Measurements from ENCODE around the gene LDHD.
A peak's percentile ranks its signal among the peaks of the same experiment; 100 is the strongest.

LDHD gene

DNA sequence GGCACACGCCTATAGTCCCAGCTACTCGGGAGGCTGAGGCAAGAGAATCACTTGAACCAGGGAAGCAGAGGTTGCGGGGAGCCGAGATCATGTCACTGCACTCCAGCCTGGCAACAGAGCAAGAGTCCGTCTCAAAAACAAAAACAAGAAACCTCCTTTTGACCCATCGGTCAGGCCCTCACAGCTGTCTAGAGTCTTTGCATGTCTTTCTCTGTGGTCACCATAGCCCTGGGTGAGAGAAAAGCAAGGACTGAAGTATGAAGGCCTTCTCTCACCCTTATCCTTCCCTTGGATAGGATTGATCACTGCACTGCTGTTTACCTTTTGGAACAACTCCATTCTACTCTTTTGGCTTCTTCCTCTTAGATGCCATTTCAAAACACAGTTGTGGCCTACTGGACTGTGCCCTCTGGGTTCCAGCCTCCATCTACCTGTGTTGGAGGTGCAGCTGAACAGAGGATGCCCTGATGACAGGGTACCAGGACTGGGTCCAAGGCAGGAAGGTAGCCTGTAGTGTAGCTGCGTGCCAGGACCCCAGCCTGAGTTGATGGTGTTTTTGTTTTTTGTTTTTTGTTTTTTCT lies 37.1 kb downstream of the LDHD start:
- no peak for DNase-seq

DNA sequence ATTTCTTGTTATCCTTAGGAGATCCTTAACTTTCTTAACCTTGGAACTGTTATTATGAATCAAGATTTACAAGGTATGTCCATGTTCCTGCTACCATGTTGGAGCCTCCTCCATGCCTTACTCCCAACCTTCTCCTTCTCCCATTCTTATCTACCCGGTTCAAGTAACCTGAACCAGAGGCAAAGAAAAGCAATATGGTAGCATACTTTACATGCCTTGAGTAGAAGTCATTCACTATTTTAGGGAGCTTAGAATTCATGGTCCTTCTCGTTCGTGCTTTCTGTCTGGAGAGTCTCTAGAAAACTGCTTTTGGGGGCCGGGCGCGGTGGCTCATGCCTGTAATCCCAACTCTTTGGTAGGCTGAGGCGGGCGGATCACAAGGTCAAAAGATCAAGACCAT lies 37.7 kb downstream of the LDHD start:
- DNase-seq = no peak

DNA sequence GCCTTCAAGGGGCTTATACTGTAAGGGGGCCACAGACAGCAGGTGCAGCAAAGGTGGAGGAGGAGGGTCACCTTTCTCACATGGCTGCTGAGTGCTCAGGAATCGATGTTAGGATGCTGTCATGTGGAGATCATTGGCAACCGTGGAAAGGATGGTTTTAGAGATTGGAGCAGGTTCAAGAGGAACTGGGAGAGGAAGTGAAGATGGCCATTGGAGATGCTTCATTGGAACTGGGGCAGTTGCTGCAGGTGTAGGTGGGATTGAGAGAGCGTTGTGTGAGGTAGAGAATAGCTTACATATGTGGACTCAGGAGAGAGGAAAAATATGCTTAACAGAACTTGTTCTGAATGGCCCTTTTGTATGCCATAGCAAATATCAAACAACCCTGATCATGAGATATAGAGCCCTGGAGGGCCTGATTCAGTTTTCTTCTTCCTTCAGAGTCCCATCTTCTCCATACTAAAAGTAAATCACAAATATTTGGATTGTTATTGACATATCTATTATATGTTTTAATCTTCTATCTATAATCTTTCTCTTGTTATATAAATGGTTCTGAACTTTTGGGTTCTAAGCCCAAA lies 40.8 kb downstream of the LDHD start:
- no peak for DNase-seq

DNA sequence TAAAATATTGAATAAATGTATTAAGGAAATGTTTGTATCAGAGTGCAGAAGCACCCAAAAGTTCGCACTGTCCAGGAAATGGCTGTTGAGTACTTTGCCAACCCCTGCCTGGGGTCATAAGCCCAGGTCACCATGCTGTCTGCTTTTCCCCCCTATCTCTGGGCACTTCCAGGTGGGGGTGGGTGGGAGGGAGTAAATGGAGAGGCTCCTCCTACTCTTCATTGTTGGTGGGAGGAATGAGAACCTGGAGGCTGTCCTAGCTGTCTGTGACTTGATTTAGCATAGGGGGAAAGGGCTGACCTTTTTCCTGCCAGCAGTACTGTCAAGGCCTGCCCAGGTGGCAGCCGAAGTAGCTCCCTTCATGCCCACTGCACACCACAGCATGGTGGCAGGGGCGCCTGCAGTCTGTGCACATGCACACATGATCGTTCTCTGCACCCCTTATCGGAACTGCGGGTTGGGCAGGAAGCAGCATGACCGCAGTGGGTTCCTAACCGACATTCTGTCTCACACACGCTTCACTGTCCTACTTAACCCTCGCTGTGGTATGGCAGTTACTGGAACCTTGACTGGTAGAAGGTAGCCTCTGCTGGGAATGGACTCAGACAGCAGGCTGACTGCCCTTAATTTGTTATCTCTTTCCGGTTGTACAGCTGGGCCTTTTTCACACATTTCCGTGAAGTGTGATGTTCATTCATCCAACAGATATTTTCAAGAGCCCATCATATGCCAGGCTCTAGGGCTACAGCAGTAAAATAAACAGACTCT lies 41.5 kb downstream of the LDHD start:
- DNase-seq = peak; percentile 99

DNA sequence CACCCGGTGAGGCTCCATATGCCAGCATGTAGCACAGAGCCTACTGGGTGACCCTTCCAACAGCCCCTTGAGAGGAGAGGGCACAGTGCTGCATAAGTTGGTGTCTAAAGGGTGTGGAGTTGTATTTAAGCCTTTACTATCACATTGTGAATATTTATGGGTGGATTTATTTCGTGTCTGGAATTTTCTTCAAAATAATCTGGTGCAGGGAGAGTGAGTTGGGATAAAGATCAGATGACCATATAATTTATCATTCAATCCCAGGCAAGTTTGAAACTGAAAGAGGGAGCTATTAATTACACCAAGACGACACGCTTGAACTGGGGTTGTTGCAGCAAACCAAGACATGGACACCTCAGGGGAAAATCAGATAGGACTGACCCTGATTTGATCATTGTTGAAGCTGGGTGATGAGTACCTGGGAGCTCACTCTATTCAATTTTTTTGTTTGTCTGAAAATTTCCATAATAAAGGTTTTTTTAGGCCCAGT lies 42.2 kb downstream of the LDHD start:
- no peak for DNase-seq

DNA sequence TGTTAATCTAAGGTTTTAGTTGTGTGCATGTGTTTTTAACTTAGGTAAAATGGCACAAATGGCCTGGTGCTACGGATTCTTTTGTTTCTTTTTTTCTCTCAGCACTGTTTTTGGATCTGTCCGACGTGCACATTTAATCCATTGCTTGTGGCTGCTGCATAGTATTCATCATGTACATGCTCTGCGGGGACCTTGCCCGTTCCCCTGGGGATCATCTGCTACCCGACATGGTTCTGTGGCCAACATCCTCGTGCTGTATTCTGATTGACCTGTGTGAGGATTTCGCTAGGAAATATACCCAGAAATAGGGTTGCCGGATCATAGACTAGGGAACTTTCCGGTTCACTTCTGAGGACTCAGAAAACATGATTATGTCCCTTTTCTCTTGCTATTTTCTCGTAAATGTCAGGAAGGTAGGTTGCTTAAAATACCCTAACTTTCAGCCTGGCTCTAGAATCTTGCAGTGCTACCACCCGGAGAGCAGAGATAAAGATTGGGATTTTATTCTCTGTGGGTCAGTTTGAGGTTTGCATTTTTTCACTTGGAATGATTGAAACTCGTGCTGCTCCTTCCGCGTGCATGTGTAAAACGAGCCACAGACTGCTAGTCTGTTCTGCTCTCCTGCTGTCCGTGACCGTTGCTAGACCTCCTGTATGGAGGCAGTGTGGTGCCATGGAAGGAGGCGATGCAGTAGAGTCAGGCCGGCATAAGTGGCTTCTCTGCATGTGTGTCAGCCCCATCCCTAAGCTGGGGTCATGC lies 42.9 kb downstream of the LDHD start:
- DNase-seq = no peak

DNA sequence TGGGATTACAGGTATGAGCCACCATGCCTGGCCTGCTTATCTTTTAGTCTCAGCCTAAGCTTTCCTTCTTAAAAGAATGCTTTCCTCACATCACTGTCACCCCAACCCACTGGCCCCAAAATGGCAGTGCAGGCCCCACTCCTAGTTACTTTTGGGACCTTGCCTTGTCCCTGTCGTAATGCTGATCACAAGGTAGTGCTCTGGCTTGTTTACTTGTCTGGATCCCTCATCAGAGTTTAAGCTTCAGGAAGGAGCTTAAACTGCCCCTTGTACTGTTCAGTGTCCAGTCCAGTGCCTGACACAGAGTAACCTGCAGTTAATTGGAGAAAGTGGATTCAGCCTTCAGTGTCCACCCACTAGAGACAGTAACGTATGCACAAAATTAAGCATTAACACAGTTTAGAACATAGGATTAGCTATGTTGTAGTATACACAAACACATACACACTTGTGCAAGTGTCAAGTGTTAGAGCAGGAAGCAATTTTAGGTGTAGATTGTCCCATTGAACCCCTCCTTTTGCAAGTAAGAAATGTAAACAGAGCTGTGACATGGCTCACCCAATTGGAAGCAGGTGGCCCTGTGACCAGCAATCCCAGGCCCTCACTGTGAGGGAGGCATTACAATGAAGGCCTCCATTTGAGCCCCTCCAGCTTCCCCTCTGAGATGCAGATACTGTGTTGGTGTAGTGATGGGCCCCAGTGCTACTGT lies 44.2 kb downstream of the LDHD start:
- no peak for DNase-seq

DNA sequence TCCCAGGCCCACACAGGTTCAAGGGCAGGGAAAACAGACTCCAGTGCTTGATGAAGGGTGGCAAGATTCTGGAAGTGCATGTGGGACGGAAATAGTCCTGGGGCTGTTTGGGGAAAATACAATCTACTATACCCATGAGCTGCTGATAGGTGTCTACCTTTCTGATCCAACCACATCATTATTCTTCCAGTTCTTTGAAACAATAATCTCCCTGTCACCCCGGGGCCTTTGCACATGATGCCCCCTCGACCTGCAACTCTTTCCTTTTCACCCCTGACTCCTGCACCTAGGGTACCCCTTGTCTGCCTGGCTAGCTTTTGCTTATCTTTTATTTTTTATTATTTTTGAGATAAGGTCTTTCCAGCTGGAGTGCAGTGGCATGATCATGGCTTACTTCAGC lies 45.0 kb downstream of the LDHD start:
- DNase-seq = no peak

DNA sequence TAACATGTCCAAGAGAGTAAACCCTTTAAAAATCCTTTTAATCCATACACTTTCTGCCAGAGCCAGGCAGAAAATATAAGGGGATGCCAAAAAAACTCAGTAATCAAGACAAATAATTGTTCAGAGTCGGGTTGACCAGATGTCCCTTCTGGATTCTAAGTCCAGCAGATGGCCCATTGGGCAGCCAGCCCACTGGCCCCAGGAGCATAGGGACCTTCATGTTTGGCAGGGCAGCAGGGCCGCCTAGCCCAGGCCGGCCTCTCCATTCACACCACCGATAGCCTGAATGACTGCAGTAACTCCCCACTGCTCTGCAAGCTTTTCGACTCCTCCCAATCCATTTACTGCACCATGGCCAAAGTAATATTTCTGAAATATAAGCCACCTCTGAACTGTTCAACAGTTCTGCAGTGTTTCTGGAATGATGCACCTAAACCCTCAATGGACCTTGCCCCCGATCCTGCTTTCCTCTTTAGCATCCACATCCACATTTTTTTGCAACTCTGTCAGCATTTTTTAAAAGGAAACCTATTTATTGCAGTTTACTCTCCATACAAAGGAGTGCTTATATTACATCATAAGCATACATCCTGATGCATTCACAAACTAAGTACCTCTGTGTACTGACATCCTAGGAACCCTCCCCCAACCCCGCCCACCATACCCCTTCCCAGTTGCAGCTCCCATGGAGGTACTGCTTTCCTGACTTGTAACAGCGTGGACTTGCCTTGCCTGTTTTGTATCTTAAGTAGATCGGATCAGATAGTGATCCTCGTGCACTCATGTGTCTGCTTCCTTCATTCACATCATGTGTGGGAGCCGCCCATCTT lies 46.4 kb downstream of the LDHD start:
- DNase-seq = no peak

DNA sequence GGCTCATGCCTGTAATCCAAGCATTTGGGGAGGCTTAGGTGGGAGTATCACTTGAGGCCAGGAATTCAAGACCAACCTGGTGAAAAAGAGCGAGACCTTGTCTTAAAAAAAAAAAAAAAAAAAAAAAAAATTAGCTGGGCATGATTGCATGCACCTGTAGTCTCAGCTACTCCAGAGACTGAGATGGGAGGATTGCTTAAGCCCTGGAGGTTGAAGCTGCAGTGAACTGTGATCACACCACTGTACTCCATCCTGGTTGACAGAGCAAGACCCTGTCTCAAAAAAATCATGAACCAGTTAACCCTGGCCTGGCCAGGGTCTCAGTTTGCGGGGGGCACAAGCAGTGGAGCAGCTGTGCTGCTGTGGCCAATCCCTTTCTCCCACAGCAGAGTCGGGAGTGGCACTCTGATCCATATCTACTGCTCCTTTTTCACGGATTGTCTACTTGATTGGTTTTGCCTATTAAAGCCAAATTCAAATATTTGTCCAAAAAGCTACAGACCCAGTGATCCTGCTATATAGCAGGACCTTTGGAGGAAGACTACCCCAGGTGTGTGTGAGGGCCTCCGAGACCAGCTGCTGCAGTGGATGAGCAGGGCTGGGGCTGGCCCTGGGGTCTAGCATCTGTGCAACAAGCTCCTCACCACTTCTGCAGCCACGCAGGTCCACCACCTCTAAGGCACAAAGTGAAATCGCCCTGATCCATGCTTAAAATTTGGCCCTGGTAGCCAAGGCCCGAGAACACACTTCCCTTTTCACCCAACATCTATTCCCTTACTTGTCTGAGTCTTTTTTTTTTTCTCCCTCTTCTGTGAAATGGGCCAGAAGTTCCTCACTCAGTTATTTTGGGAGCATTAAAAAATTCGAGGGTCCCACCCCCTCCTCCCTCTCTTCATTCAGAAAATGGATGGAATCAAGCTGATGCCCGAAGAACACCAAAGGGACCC lies 48.2 kb downstream of the LDHD start:
- no peak for DNase-seq

DNA sequence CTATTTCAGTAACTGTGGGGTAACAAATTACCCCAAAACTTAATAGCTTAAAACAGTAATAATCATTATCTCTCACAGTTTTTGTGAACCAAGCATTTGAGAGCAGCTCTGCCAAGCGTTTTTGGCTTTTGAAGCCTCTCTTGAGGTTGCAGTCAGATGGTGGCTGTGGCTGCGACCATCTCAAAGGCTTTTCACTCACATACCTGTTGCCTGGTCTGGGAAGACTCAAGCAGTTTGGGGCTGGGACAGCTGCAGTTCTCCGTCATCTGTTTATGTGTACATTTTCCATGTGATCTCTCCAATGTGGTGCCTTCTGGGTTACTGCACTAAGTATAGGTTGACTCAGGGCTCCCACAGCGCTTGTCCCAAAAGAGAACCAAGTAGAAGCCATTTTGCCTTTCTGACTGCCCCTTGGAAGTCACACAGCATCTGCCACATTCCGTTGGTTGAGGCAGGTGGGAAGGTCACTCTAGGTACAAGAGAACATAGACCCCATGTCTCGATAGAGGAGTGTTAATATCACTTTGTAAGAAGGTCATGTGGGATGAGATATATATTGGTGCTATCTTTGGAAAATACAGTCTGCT lies 49.6 kb downstream of the LDHD start:
- DNase-seq = no peak

DNA sequence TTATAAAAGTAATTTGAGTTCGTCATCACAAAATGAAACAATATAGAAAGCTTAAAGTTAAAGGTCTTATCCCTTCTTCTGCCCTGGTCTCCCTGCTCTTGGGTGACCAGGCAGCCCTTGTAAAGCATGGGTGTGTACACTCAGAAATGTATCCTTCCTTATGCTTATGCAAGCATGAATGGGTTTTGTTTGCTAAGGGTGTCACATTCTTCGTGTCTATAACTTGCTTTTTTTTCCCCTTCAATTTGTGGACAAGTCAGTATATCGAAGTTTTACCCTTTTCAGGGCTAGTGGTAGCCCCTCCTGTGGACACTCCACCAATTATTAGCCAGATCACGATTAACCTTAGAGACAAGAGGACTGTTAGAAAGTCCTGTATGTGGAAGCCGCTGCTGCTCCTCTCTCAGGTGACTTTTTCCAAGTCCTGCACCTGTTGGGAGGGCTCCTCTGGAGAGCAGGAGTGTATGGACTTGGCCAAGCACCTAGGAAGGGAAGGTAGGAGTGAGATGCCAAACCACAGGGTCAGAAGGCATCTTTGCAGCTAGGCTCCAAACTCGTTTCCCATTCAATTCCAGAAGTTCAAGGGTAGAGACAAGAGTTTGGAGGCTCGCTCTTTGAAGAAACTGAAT lies 50.9 kb downstream of the LDHD start:
- no peak for DNase-seq

DNA sequence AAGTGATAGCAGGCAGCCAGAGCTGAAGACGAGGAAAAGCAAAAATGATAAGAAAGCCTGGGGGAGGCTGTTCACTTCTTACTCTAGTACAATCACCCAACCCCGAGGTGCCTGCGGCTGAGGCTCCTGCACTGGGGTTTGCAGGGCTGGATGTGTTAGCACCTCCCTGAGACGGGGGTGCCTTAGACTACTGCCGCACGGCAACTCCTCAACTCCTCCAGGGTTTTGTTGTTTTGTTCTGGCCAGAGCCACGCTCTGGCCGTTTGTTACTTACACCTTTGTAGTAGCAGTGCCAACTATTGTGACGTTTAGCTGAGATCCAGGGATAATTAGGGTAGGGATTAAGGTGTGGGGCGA lies 51.5 kb downstream of the LDHD start:
- peak; percentile 47 for DNase-seq

DNA sequence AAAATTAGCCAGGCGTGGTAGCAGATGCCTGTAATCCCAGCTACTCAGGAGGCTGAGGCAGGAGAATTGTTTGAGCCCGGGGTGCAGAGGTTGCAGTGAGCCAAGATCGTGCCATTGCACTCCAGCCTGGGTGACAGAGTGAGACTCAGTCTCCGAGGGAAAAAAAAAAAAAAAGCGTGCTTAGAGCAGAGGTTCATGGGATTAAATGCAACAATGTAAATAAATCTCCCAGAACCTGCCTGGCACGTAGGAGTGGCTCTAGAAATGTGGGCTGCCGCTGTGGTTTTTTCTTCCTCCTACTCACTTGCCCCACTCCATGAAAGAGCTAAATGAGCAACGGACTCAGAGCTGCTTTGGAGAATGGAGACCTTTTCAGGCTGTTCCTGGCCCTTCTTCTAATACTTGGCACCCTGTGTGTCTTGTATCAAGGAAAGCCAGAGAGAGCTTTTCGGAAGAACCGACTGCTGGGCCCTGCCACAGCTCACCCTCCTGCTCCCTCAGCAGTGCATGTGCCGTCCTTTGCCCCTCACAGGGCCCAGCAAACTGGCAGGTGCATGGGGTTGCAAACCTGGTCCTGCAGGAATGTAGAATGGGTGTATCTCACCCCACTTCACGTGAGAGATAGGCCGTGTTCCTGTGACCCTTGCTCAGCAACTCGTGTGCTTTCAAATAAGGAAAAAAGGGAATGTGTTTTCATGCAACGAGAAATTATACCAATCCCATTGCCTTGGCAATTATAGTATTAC lies 52.0 kb downstream of the LDHD start:
- DNase-seq = peak; percentile 94

DNA sequence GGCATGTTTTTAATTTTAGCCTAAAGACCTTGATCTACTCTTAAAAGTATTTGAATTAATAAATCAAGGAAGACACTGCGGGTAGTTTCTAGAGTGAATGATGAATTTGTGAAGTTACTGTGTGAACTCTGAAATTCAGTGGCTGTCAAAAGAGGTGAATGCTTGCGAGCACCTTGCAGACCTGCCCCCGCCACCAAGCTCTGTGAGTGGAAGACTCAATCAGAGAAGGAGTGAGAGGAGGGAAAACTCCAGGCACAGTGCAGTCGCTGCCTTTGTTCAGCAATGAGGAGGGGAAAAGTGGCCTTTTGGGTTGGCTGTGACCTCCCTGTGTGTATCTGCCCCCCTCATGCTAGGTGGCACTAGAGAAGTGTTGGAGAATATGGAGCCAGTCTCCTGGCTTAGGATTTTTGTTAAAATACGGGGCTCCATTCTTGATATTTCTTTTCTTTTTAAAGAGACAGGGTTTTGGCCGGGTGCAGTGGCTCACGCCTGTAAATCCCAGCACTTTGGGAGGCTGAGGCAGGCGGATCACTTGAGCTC lies 53.0 kb downstream of the LDHD start:
- DNase-seq = no peak

DNA sequence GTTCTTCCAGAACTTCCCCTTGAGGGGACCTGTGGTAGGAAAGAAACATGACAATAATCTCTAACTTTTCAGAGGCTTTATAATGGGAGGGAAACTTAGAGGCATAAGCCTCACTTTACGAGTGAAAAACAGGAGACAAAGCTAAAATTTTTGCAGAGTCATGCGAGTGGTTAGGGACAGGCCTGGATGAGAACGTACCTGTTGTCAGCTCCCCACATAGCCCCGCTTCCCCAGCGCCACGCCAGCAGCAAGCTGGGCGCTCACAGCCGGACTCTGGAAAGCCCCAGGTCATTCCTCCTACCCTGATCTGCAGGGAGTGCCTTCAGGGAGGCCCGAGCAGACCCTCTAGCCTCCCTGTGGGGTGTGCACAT lies 53.6 kb downstream of the LDHD start:
- no peak for DNase-seq

DNA sequence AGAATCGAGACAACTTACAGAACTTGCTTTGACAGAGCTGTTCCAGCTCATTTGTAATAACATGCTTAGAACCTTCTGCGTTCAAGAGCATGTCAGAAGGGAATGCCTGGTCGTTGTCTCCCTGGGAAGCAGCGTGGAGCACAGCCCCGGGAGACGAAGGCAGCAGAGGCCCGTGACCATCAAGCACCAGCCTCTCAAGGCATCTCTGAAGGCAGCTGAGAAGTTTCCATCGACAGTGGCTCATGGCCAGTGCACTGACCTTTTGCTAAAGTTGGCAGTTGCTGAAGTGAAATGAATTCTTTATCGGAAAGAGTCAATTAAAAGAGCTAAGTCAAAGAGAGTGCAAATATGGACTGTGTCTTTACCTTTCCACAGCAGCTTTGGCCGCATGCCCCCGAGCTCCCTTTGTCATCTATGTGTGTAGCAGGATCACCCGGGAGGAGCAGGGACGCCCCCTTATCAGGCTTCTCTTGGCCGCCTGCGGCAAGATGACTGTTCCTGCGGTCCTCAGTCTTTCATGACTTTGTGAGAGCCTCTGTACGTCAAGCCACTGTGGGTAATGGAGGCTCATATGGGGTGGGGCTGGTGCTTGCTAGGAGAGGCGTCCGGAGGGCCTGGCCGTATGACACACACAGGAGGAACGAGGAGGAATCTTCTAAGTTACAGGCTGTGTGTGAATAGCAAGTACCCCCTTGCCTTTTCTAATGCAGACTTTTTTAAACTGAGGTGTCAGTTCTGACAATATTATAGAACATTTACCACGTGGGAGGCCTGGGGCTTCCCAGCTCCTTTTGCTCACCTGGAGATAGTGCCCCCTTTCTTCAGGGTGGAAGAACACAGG lies 54.2 kb downstream of the LDHD start:
- DNase-seq = no peak

Data from GF-D8 (cell line).